Measurements from ENCODE around the gene TMEM231.

GRCh38 chr16:75537776-75538175 lies 18.3 kb downstream of the TMEM231 start:
- TF ChIP-seq L3MBTL2 (IDR thresholded peaks at IDR 0.05) (no peak), E2F5 (CRISPR knock-in tag; IDR thresholded peaks at IDR 0.05) (no peak), ZNF253 (CRISPR knock-in tag; conservative IDR thresholded peaks at IDR 0.05) (no peak), CHD7 (IDR thresholded peaks at IDR 0.05; ENCODE audit: low read depth, low read length) (no peak), CBFB (CRISPR knock-in tag; IDR thresholded peaks at IDR 0.05) (no peak), STAG1 (CRISPR knock-in tag; IDR thresholded peaks at IDR 0.05; ENCODE audit: borderline replicate concordance) (no peak), IRF1 (CRISPR knock-in tag; IDR thresholded peaks at IDR 0.05; ENCODE audit: borderline replicate concordance) (no peak), CTCF (IDR thresholded peaks at IDR 0.05 in 2 of 3, conservative IDR thresholded peaks at IDR 0.05 in 1 of 3; ENCODE audit: insufficient read depth in 2 of 3, low read depth in 1 of 3, low read length in 3 of 3) (no peak), ILF3 (IDR thresholded peaks at IDR 0.05; ENCODE audit: borderline replicate concordance) (no peak), RCOR1 (IDR thresholded peaks at IDR 0.05; ENCODE audit: borderline replicate concordance in 1 of 2, low read depth in 2 of 2, low read length in 2 of 2) (no peak), POLR2A (conservative IDR thresholded peaks at IDR 0.05) (no peak)
